Breast epithelium (tissue), 3 donors: ENCODE data around the gene ANKRD66.

ENCODE experiments used
- POLR2A ChIP-seq: fragments of 450-650 bp; IDR thresholded peaks from one replicate; pipeline ENCODE4 v1.6.1; 2016; ENCODE audit warnings: antibody characterized with exemption, mild to moderate bottlenecking, moderate library complexity
- TF ChIP-seq, protein P1 (sequence below), 3 donors: fragments of 450-650 bp; IDR thresholded peaks; one replicate each; pipeline ENCODE4 v1.5.1; 2016 to 2017; ENCODE audit warnings: antibody characterized with exemption in 3 of 3, mild to moderate bottlenecking in 3 of 3, moderate library complexity in 3 of 3

- TF ChIP-seq, protein P1, sequence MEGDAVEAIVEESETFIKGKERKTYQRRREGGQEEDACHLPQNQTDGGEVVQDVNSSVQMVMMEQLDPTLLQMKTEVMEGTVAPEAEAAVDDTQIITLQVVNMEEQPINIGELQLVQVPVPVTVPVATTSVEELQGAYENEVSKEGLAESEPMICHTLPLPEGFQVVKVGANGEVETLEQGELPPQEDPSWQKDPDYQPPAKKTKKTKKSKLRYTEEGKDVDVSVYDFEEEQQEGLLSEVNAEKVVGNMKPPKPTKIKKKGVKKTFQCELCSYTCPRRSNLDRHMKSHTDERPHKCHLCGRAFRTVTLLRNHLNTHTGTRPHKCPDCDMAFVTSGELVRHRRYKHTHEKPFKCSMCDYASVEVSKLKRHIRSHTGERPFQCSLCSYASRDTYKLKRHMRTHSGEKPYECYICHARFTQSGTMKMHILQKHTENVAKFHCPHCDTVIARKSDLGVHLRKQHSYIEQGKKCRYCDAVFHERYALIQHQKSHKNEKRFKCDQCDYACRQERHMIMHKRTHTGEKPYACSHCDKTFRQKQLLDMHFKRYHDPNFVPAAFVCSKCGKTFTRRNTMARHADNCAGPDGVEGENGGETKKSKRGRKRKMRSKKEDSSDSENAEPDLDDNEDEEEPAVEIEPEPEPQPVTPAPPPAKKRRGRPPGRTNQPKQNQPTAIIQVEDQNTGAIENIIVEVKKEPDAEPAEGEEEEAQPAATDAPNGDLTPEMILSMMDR (IDR thresholded peaks at IDR 0.05) = no peak
- TF ChIP-seq POLR2A = no peak
These were observed 18.2 kb downstream of the ANKRD66 start for GRCh38 chr6:46764961-46765360.
